Endodermal cell (in vitro differentiated cells): ENCODE data around the gene FRMPD4. TPM values are rescaled to one million over a fixed set of nuclear protein-coding genes. Genes with fewer than 3 reads are reported as not detected.

Source experiments
- DNase-seq: peaks from one replicate; pipeline ENCODE4 v3.0.0-alpha.2; 2017
- H3K27ac ChIP-seq: 2 replicates; pipeline ENCODE4 v1.5.1; 2013; ENCODE audit warnings: mild to moderate bottlenecking, low read depth, low read length, moderate library complexity
- H3K27me3 ChIP-seq: 2 replicates; pipeline ENCODE4 v1.6.1; 2013; ENCODE audit warnings: mild to moderate bottlenecking, low read length, moderate library complexity; ENCODE audit not compliant: insufficient read depth, control insufficient read depth, poor library complexity, severe bottlenecking
- H3K36me3 ChIP-seq: 2 replicates; pipeline ENCODE4 v1.7.0; 2013; ENCODE audit warnings: mild to moderate bottlenecking, low read length, moderate library complexity; ENCODE audit not compliant: control insufficient read depth, insufficient read depth
- H3K4me1 ChIP-seq: one replicate; pipeline ENCODE4 v1.7.0; 2013; ENCODE audit warnings: low read length; ENCODE audit not compliant: control insufficient read depth, insufficient read depth
- H3K4me3 ChIP-seq: 2 replicates; pipeline ENCODE4 v1.5.1; 2013; ENCODE audit warnings: mild to moderate bottlenecking, low read length, moderate library complexity
- H3K9ac ChIP-seq: 2 replicates; pipeline ENCODE4 v1.6.1; 2013; ENCODE audit warnings: mild to moderate bottlenecking, low read length, moderate library complexity; ENCODE audit not compliant: poor library complexity, severe bottlenecking; ENCODE audit errors: extremely low read depth
- H3K9me3 ChIP-seq: 2 replicates; pipeline ENCODE4 v1.6.1; 2013; ENCODE audit warnings: mild to moderate bottlenecking, low read length, moderate library complexity; ENCODE audit not compliant: control insufficient read depth
- H3K27ac Mint-ChIP-seq: 2 replicates; pipeline ENCODE4 v1.8.0; 2020; ENCODE audit warnings: mixed read lengths
- H3K27me3 Mint-ChIP-seq: 2 replicates; pipeline ENCODE4 v1.8.0; 2021; ENCODE audit warnings: mild to moderate bottlenecking, mixed read lengths; ENCODE audit not compliant: insufficient read depth
- H3K36me3 Mint-ChIP-seq: 2 replicates; pipeline ENCODE4 v1.8.0; 2020; ENCODE audit warnings: low read depth, mixed read lengths
- H3K4me1 Mint-ChIP-seq: 2 replicates; pipeline ENCODE4 v1.8.0; 2020; ENCODE audit warnings: mixed read lengths
- H3K4me3 Mint-ChIP-seq: 2 replicates; pipeline ENCODE4 v1.8.0; 2020; ENCODE audit warnings: mild to moderate bottlenecking, moderate library complexity, mixed read lengths
- H3K9me3 Mint-ChIP-seq: 2 replicates; pipeline ENCODE4 v1.8.0; 2020; ENCODE audit warnings: mild to moderate bottlenecking, mixed read lengths
- WGBS, 2 experiments: methylation state at CpG; one replicate each; pipeline versions ENCODE4 v1.1.5 to v1.1.7; 2013; ENCODE audit warnings: missing lambda C conversion rate in 2 of 2, mixed read lengths in 1 of 2; ENCODE audit not compliant: insufficient coverage in 1 of 2, insufficient read length in 1 of 2; 5-methylcytosine and 5-hydroxymethylcytosine counted together
- total RNA-seq, 2 donors: library from RNA; stranded (reverse); fragmentation: NEBNext Ultra II Directional in 1 of 2; extraction: Animal tissue kit (Norgen Biotek cat#: 25700) in 1 of 2; gene quantifications; 2 replicates in 1 of 2; 3 replicates in 1 of 2; pipeline ENCODE4 v1.2.1, GENCODE V29; 2021
- TF ChIP-seq, protein P1 (sequence below): fragments of 200-600 bp; sonication (generic); conservative IDR thresholded peaks from 2 replicates; pipeline ENCODE4 v1.5.0; 2021; ENCODE audit warnings: antibody characterized with exemption, mild to moderate bottlenecking

The FRMPD4 gene
- total RNA-seq, 2 donors from 2014 or later: 0.09 to 0.81 TPM

DNA sequence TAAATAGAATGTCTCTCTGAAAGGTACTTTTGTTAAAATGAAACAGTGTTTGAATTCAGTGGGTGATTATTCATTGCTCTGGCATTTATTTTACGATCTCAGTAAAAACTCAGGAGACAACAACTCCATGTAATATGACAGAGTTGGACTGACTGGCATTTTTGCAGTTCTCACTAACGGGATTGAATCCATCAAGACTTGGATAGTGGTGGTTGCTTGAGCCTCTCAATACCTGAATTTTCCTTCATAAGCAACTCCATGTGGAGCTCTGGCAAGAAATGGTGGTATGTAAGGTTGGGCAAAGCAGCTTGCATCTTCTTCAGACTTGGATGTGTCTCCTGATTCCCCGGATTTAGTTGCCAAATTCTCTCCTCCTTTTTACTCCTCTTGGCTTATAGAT lies 72.7 kb downstream of the FRMPD4 start:
- no peaks in the 10 kb centered on the region for H3K36me3 Mint-ChIP-seq
- H3K27ac Mint-ChIP-seq: no peak overlapping the region
- no peak for DNase-seq
- no peaks in the 10 kb centered on the region for H3K27me3 ChIP-seq
- TF ChIP-seq, protein P1, sequence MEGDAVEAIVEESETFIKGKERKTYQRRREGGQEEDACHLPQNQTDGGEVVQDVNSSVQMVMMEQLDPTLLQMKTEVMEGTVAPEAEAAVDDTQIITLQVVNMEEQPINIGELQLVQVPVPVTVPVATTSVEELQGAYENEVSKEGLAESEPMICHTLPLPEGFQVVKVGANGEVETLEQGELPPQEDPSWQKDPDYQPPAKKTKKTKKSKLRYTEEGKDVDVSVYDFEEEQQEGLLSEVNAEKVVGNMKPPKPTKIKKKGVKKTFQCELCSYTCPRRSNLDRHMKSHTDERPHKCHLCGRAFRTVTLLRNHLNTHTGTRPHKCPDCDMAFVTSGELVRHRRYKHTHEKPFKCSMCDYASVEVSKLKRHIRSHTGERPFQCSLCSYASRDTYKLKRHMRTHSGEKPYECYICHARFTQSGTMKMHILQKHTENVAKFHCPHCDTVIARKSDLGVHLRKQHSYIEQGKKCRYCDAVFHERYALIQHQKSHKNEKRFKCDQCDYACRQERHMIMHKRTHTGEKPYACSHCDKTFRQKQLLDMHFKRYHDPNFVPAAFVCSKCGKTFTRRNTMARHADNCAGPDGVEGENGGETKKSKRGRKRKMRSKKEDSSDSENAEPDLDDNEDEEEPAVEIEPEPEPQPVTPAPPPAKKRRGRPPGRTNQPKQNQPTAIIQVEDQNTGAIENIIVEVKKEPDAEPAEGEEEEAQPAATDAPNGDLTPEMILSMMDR: no peak
- H3K36me3 ChIP-seq: no peaks in the 10 kb centered on the region
- H3K9me3 ChIP-seq: no peaks in the 10 kb centered on the region
- H3K27ac ChIP-seq: no peak overlapping the region
- no peak overlapping the region for H3K4me3 ChIP-seq
- no peaks in the 10 kb centered on the region for H3K27me3 Mint-ChIP-seq
- H3K4me1 ChIP-seq: no peaks in the 10 kb centered on the region
- peaks cover 4% of the 10 kb centered on the region for H3K9me3 Mint-ChIP-seq
- H3K4me1 Mint-ChIP-seq: no peaks in the 10 kb centered on the region
- H3K4me3 Mint-ChIP-seq: no peak overlapping the region
- WGBS, 2 experiments: 94% methylated on average over 2 of the region's 3 CpGs; no CpG with 5 or more reads in 1 of the 2 experiments
- no peak overlapping the region for H3K9ac ChIP-seq

DNA sequence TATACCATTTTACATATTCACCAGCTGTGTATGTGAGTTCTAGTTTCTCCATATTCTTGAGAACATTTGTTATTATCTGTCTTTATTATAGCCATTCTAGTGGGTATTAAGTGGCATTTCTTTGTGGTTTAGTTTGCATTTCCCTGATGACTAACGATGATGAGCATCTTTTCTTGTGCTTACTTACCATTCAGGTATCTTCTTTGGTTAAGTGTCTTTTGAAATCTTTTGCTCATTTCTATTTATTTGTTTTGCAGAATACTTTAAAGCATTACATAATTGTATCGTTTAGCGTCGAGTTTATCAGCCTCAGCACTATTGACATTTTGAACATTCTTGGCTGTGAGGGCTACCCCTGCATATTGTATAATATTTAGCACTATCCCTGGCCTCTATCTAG lies 85.4 kb downstream of the FRMPD4 start:
- H3K36me3 ChIP-seq: no peaks in the 10 kb centered on the region
- Mint-ChIP-seq H3K9me3 (peaks cover 4% of the 10 kb centered on the region), H3K4me1 (no peaks in the 10 kb centered on the region), H3K27ac (no peak overlapping the region), H3K27me3 (no peaks in the 10 kb centered on the region), H3K4me3 (no peak overlapping the region), H3K36me3 (no peaks in the 10 kb centered on the region)
- no peaks in the 10 kb centered on the region for H3K27me3 ChIP-seq
- H3K4me3 ChIP-seq: no peak overlapping the region
- TF ChIP-seq, protein P1: no peak
- H3K9ac ChIP-seq: no peak overlapping the region
- H3K27ac ChIP-seq: no peak overlapping the region
- H3K9me3 ChIP-seq: no peaks in the 10 kb centered on the region
- H3K4me1 ChIP-seq: no peaks in the 10 kb centered on the region
- no peak for DNase-seq
- WGBS, 2 experiments: 96 to 100% methylated on average over 1 to 4 of the region's 4 CpGs

DNA sequence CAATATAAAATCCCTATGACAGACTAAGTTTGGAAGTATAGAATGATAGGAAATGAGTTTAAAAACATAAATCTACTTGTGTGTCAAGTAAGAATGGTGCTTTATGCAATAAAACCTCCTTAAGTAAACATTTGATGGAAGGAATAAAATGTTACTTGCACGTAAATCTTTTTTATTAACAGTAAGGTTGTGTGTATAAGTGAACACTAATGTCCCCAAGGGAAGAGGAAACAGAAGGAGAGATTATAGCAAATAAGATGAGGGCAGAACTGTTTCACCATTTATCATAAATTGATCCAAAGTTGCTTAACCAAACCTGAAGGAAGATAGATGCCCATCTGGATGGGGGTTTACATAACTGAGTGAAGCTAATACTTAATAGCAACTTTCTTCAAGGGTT lies 86.8 kb downstream of the FRMPD4 start:
- no peaks in the 10 kb centered on the region for H3K36me3 Mint-ChIP-seq
- Histone ChIP-seq H3K27me3 (no peaks in the 10 kb centered on the region), H3K36me3 (no peaks in the 10 kb centered on the region), H3K9me3 (no peaks in the 10 kb centered on the region), H3K4me3 (no peak overlapping the region), H3K4me1 (no peaks in the 10 kb centered on the region), H3K9ac (no peak overlapping the region), H3K27ac (no peak overlapping the region)
- no peak overlapping the region for H3K27ac Mint-ChIP-seq
- H3K4me3 Mint-ChIP-seq: no peak overlapping the region
- TF ChIP-seq, protein P1: no peak
- no peaks in the 10 kb centered on the region for H3K9me3 Mint-ChIP-seq
- H3K27me3 Mint-ChIP-seq: no peaks in the 10 kb centered on the region
- no peak for DNase-seq
- H3K4me1 Mint-ChIP-seq: no peaks in the 10 kb centered on the region
- no CpG with 5 or more reads among the region's 1 CpG for WGBS, 2 experiments
